KMS-11 (cell line): Measurements from ENCODE around the gene SIX2.
A peak's percentile ranks its signal among the peaks of the same experiment; 100 is the strongest.

Source experiments
- H2AFZ ChIP-seq: fragments of 200-600 bp; sonication (generic); 2 replicates; pipeline ENCODE4 v1.6.1; 2016; ENCODE audit warnings: antibody characterized with exemption, mixed run types, low read depth
- H3K27ac ChIP-seq: fragments of 200-600 bp; sonication (generic); 2 replicates; pipeline ENCODE4 v1.6.1; 2016; ENCODE audit warnings: mild to moderate bottlenecking, mixed run types
- H3K27me3 ChIP-seq: fragments of 200-600 bp; sonication (generic); 2 replicates; pipeline ENCODE4 v1.6.1; 2017; ENCODE audit warnings: mild to moderate bottlenecking, low read depth, mixed run types, moderate library complexity; ENCODE audit not compliant: insufficient read depth
- H3K36me3 ChIP-seq: fragments of 200-600 bp; sonication (generic); 2 replicates; pipeline ENCODE4 v1.6.1; 2017; ENCODE audit warnings: mild to moderate bottlenecking, mixed run types; ENCODE audit not compliant: insufficient read depth
- H3K4me1 ChIP-seq: fragments of 200-600 bp; sonication (generic); 2 replicates; pipeline ENCODE4 v1.6.1; 2016; ENCODE audit warnings: mild to moderate bottlenecking, low read depth, mixed run types; ENCODE audit not compliant: poor library complexity, severe bottlenecking
- H3K4me2 ChIP-seq: fragments of 200-600 bp; sonication (generic); 2 replicates; pipeline ENCODE4 v1.7.0; 2016; ENCODE audit warnings: mild to moderate bottlenecking, mixed run types
- H3K4me3 ChIP-seq: fragments of 200-600 bp; sonication (generic); IDR thresholded peaks from 2 replicates; pipeline ENCODE4 v1.6.1; 2017; ENCODE audit warnings: low read depth, low read length, mixed read lengths; ENCODE audit not compliant: insufficient read depth
- H3K79me2 ChIP-seq: fragments of 200-600 bp; sonication (generic); 2 replicates; pipeline ENCODE4 v1.6.1; 2016; ENCODE audit warnings: low read depth, mixed run types; ENCODE audit not compliant: insufficient read depth
- H3K9ac ChIP-seq: fragments of 200-600 bp; sonication (generic); 2 replicates; pipeline ENCODE4 v1.6.1; 2016; ENCODE audit warnings: mild to moderate bottlenecking, mixed run types
- H4K20me1 ChIP-seq: fragments of 200-600 bp; sonication (generic); 2 replicates; pipeline ENCODE4 v1.6.1; 2016; ENCODE audit warnings: mild to moderate bottlenecking, mixed run types; ENCODE audit not compliant: insufficient read depth
- CTCF ChIP-seq: fragments of 200-600 bp; sonication (generic); conservative IDR thresholded peaks from 2 replicates; pipeline ENCODE4 v1.6.1; 2017; ENCODE audit warnings: low read depth, mild to moderate bottlenecking, antibody characterized with exemption, low read length, moderate library complexity, mixed read lengths

The SIX2 gene

GRCh38 chr2:44960871-44961270, 48.4 kb downstream of the SIX2 start:
- Histone ChIP-seq H3K36me3 (no peaks in the 10 kb centered on the region), H3K27ac (no peak overlapping the region), H4K20me1 (no peaks in the 10 kb centered on the region), H3K4me1 (peaks cover 2% of the 10 kb centered on the region), H3K79me2 (no peaks in the 10 kb centered on the region), H3K27me3 (no peaks in the 10 kb centered on the region), H2AFZ (no peak overlapping the region), H3K9ac (no peak overlapping the region), H3K4me2 (no peak overlapping the region), H3K4me3 (no peak overlapping the region)
- no peak for TF ChIP-seq CTCF

- TF ChIP-seq CTCF, result no peak
- Histone ChIP-seq H3K79me2 (no peaks in the 10 kb centered on the region), H3K27ac (no peak overlapping the region), H2AFZ (no peak overlapping the region), H3K9ac (no peak overlapping the region), H3K4me3 (no peak overlapping the region), H3K4me2 (no peak overlapping the region), H3K4me1 (peaks cover 8% of the 10 kb centered on the region), H3K36me3 (no peaks in the 10 kb centered on the region), H4K20me1 (no peaks in the 10 kb centered on the region), H3K27me3 (no peaks in the 10 kb centered on the region)
Measured at GRCh38 chr2:44959855-44960254, 49.4 kb downstream of the SIX2 start.

GRCh38 chr2:44957656-44958327, 51.5 kb downstream of the SIX2 start:
- H3K27ac ChIP-seq, result no peak overlapping the region
- no peaks in the 10 kb centered on the region; the same call in 1 of the 2 replicates for H3K27me3 ChIP-seq
- H3K36me3 ChIP-seq, result no peaks in the 10 kb centered on the region
- H3K79me2 ChIP-seq, result no peaks in the 10 kb centered on the region
- H2AFZ ChIP-seq, result no peak overlapping the region
- H3K4me3 ChIP-seq, result no peak overlapping the region
- peaks cover 8% of the 10 kb centered on the region for H3K4me1 ChIP-seq
- no peaks in the 10 kb centered on the region for H4K20me1 ChIP-seq
- no peak overlapping the region for H3K9ac ChIP-seq
- no peak for TF ChIP-seq CTCF
- H3K4me2 ChIP-seq, result no peak overlapping the region

GRCh38 chr2:44956843-44957242, 52.4 kb downstream of the SIX2 start:
- Histone ChIP-seq H2AFZ (peak overlapping the region; percentile 93; the same call in 1 of the 2 replicates), H3K4me1 (peaks cover 8% of the 10 kb centered on the region), H3K27ac (no peak overlapping the region), H3K4me3 (no peak overlapping the region), H3K9ac (no peak overlapping the region), H4K20me1 (no peaks in the 10 kb centered on the region), H3K27me3 (no peaks in the 10 kb centered on the region; the same call in 1 of the 2 replicates), H3K79me2 (no peaks in the 10 kb centered on the region), H3K36me3 (no peaks in the 10 kb centered on the region), H3K4me2 (no peak overlapping the region)
- TF ChIP-seq CTCF, result no peak
